ENCODE results near the gene ODF2L.

ODF2L gene

GRCh38 chr1:86395751-86396497 lies at the start of gene ODF2L:
TSS of gene ODF2L (minus strand) at chr1:86396323. CDS start at chr1:86387027, 9,296 bp downstream.
- in situ Hi-C loops (cut with MboI; ENCODE audit: low pct_unique_long_range_greater_than_20kb, low sequenced_read_pairs): no loop called here
- peak; percentile 92 for DNase-seq

- in situ Hi-C loops (cut with MboI; ENCODE audit: low pct_unique_long_range_greater_than_20kb, low sequenced_read_pairs): no loop called here
- DNase-seq: no peak
These were observed 49.8 kb upstream of the ODF2L start for GRCh38 chr1:86445919-86446318.

GRCh38 chr1:86441997-86442396 lies 45.9 kb upstream of the ODF2L start:
- in situ Hi-C loops (cut with MboI; ENCODE audit: low pct_unique_long_range_greater_than_20kb, low sequenced_read_pairs): no loop called here
- no peak for DNase-seq

- in situ Hi-C loops (cut with MboI; ENCODE audit: low pct_unique_long_range_greater_than_20kb, low sequenced_read_pairs): no loop called here
These were observed 45.5 kb upstream of the ODF2L start for GRCh38 chr1:86441581-86441980.

GRCh38 chr1:86436041-86436440 lies 39.9 kb upstream of the ODF2L start:
- peak; percentile 68 for DNase-seq
- in situ Hi-C loops (cut with MboI; ENCODE audit: low pct_unique_long_range_greater_than_20kb, low sequenced_read_pairs): no loop called here

More at GRCh38 chr1:86441581-86441980, 45.5 kb upstream of the ODF2L start:
- peak; percentile 64 for DNase-seq

GRCh38 chr1:86435327-86435726 lies 39.2 kb upstream of the ODF2L start:
- in situ Hi-C loops (cut with MboI; ENCODE audit: low pct_unique_long_range_greater_than_20kb, low sequenced_read_pairs): no loop called here
- no peak for DNase-seq

GRCh38 chr1:86434059-86434458 lies 37.9 kb upstream of the ODF2L start:
- in situ Hi-C loops (cut with MboI; ENCODE audit: low pct_unique_long_range_greater_than_20kb, low sequenced_read_pairs): no loop called here
- no peak for DNase-seq

- in situ Hi-C loops (cut with MboI; ENCODE audit: low pct_unique_long_range_greater_than_20kb, low sequenced_read_pairs): no loop called here
These were observed 34.3 kb upstream of the ODF2L start for GRCh38 chr1:86430376-86430775.

GRCh38 chr1:86429835-86430234 lies 33.7 kb upstream of the ODF2L start:
- peak; percentile 95 for DNase-seq
- in situ Hi-C loops (cut with MboI; ENCODE audit: low pct_unique_long_range_greater_than_20kb, low sequenced_read_pairs): no loop called here

More at GRCh38 chr1:86430376-86430775, 34.3 kb upstream of the ODF2L start:
- no peak for DNase-seq

- DNase-seq: peak; percentile 34
- in situ Hi-C loops (cut with MboI; ENCODE audit: low pct_unique_long_range_greater_than_20kb, low sequenced_read_pairs): no loop called here
These were observed 33.1 kb upstream of the ODF2L start for GRCh38 chr1:86429122-86429725.

GRCh38 chr1:86423873-86424272 lies 27.8 kb upstream of the ODF2L start, which contains the start of gene CLCA2:
TSS of gene CLCA2 (plus strand) at chr1:86424171. CDS start at chr1:86424248, 77 bp downstream.
- in situ Hi-C loops (cut with MboI; ENCODE audit: low pct_unique_long_range_greater_than_20kb, low sequenced_read_pairs): no loop called here
- DNase-seq: no peak

GRCh38 chr1:86423473-86423872 lies 27.4 kb upstream of the ODF2L start:
- in situ Hi-C loops (cut with MboI; ENCODE audit: low pct_unique_long_range_greater_than_20kb, low sequenced_read_pairs): no loop called here
- no peak for DNase-seq

GRCh38 chr1:86421601-86422280 lies 25.6 kb upstream of the ODF2L start:
- DNase-seq: no peak
- in situ Hi-C loops (cut with MboI; ENCODE audit: low pct_unique_long_range_greater_than_20kb, low sequenced_read_pairs): no loop called here

- in situ Hi-C loops (cut with MboI; ENCODE audit: low pct_unique_long_range_greater_than_20kb, low sequenced_read_pairs): no loop called here
- DNase-seq: peak; percentile 83
These were observed 23.3 kb upstream of the ODF2L start for GRCh38 chr1:86419277-86419903.

- DNase-seq: no peak
- in situ Hi-C loops (cut with MboI; ENCODE audit: low pct_unique_long_range_greater_than_20kb, low sequenced_read_pairs): no loop called here
These were observed 20.2 kb upstream of the ODF2L start for GRCh38 chr1:86416343-86416742.

- in situ Hi-C loops (cut with MboI; ENCODE audit: low pct_unique_long_range_greater_than_20kb, low sequenced_read_pairs): no loop called here
- no peak for DNase-seq
These were observed 14.8 kb upstream of the ODF2L start for GRCh38 chr1:86410879-86411278.

- in situ Hi-C loops (cut with MboI; ENCODE audit: low pct_unique_long_range_greater_than_20kb, low sequenced_read_pairs): no loop called here
- no peak for DNase-seq
These were observed 13.4 kb upstream of the ODF2L start for GRCh38 chr1:86409416-86410021.

- in situ Hi-C loops (cut with MboI; ENCODE audit: low pct_unique_long_range_greater_than_20kb, low sequenced_read_pairs): no loop called here
- no peak for DNase-seq
These were observed 371 bp upstream of the ODF2L start for GRCh38 chr1:86396498-86396890.

- in situ Hi-C loops (cut with MboI; ENCODE audit: low pct_unique_long_range_greater_than_20kb, low sequenced_read_pairs): no loop called here
- DNase-seq: no peak
These were observed 1.7 kb downstream of the ODF2L start for GRCh38 chr1:86394416-86394815.

Data from KBM-7 (cell line).